ENCODE measurements around the gene OR5AU1.

The OR5AU1 gene

GRCh38 chr14:21106498-21107282 is 49.2 kb downstream of the OR5AU1 start:
- peak; percentile 67 for DNase-seq (ENCODE audit: low spot score)

GRCh38 chr14:21106176-21106497 is 49.7 kb downstream of the OR5AU1 start:
- DNase-seq (ENCODE audit: low spot score) = no peak

GRCh38 chr14:21105095-21105494 is 50.8 kb downstream of the OR5AU1 start:
- no peak for DNase-seq (ENCODE audit: low spot score)
